Measurements from ENCODE around the gene P3R3URF.

P3R3URF gene

DNA sequence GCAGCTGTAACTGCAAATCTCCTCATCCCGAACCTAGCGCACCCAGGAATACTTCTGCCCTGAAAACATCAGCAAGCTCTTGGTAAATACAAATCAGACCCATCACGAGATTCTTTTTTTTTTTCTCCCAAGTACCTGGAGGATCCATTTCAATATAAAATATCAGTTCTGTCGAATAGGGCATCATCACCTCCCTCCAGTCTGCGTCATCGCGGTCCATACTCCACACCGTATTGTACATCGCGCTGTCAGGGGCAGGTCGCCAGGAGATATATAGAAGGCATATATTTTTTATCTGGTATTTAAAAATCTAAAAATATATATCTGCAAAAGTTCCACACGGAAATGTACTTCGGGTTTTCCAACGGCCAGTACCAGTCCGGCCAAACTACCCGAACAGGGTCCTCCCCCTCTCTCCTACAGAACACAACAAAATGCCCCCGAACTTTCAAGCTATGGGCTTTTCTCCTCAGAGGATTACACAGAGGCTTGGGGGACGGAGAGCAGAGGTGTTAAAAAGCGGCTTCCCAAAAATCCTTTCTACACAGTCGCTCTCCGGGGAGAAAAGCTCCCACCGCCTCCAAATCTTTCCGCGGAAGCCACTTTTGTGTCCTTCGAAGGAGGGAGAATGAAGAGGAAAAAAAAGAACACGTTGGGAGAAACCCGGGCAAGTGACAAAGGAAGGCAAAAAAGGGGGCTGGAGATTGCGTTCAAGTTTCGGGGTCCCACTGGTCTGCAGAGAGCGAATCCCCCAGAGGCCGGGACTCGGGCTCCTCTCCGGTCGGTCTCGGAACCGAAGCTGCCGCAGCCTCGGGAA lies 44.4 kb downstream of the P3R3URF start:
- no peak for DNase-seq

- no peak for DNase-seq
Observed at GRCh38 chr1:46131093-46131492, 45.2 kb downstream of the P3R3URF start.

- DNase-seq: no peak
Observed at GRCh38 chr1:46130606-46131005, 45.7 kb downstream of the P3R3URF start.

- no peak for DNase-seq
Observed at GRCh38 chr1:46130121-46130520, 46.2 kb downstream of the P3R3URF start.

DNA sequence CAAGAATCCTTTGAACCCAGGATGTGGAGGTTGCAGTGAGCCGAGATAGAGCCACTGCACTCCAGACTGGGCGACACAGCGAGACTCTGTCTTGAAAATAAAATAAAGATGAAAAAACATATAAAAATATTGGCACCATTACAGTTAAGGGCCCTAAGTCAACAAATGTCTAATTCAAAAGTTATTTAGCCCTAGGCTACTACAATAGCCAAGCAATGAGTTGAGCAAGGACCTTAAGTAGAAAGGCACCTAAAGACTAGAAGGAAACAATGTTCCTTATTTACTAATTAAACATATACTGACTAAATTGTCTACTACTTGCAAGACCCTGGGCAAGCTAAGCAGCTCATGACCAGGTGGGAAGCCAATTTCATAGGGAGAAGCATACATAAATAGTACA lies 47.9 kb downstream of the P3R3URF start:
- no peak for DNase-seq

Measured in NCI-H1048 (cell line).